NCI-H82 (cell line): Measurements from ENCODE around the gene MBOAT1.

Source experiments
- DNase-seq: peaks from one replicate; lab custom pipeline; 2025; lab: John Stamatoyannopoulos, UW

Gene MBOAT1

DNA sequence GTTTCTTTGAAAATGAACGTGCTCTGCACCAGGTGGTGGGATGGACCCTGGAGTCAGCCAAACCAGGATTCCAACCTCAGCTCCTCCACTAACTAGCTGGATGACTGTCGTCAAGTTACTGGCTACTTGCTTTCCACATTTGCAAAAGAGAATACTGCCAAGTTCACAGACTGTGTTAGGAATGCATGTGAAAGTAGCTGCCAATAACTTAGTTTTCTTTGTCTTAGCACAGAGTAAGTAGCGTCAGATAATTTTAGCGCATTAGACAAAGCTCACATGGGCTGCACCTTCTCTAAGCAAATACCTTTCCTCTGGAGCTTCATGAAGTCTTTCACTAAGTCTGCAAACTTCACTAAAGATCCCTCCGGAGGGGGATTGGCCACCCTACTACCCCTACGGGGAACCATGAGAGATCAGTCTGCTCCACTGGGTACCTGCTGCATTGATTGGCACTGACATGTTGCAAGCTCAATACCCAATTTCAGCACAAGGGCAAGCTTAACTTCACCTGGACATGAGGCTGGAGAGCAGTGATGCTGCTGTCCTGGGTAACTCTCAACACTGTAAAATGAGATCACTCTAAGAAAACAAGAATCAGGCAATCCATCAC, 113.9 kb downstream of the MBOAT1 start:
- no peak for DNase-seq

DNA sequence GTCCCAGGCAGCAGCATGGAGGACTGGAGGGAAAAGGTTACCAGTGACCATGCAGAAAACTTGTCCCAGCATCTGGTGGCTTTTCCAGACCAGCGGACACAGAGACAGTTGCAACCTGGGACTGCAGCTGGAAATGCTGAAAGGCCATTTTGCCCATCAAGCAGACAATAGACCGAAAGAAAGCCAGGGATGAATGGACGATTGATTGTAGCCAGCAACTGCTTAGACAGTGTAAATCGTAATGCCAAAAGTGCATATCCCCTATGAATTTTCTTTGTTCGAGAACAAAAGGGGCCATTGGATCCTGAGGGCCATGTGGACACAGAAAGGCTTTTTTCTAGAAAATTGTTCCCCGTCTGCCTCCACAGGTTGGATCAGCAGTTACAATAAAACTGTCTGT, 115.7 kb downstream of the MBOAT1 start:
- no peak for DNase-seq

DNA sequence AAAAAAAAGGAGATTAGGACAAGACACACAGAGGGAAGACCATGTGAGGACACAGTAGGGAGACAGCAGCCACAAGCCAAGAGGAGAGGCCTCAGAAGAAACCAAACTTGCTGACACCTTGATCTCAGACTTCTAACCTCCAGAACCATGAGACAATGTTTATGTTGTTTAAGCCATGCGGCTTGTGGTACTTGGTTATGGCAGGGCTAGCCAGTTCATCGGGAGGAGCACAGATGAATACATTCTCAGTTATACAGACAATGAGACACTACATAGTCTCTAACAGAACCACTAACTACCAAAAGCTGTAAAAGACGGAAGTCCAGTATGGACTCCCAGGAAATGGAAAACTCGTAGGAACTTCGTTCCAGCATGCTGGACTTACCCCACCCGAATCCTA, 116.8 kb downstream of the MBOAT1 start:
- no peak for DNase-seq

DNA sequence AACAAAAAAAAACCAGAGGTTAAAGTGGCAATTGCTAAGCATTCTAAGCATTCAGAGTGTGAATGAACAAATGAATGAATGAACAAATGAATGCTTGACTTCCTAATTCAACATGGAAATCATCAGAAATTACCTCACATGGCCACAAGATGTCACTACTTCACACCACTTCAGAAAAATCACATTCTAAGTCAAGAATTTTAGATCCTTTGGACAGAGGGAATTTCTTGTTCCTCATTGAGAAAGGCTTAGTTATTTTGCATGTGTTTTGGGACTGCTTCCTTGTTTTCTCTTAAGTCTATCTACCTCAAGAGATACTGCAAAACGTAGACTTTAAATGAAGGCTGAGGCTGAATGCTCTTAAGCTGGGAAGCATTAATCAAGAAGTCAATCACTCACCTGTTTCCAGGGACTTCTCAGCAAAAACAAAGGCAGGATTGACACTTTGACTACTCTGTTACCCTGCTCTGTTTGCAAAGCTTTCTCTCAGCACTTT, 120.2 kb downstream of the MBOAT1 start:
- DNase-seq: peak; percentile 70

DNA sequence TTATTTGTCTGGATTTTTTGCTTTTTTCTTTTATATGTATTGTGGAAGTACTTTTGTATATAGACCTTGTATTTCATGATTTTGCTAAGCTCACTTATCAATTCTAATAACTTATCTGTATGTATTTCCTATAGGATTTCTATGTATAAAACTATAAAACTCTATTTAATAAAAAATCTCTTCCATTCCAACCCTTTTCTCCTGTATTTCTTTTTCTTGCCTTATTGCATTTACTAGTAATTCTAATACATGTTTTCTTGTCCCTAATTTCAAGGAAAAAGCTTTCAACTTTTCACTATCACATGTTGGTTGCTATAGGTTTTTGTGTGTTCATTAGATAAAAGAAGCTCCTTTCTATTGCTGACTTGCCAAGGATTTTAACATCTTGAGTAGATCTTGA, 125.3 kb downstream of the MBOAT1 start:
- DNase-seq: no peak

DNA sequence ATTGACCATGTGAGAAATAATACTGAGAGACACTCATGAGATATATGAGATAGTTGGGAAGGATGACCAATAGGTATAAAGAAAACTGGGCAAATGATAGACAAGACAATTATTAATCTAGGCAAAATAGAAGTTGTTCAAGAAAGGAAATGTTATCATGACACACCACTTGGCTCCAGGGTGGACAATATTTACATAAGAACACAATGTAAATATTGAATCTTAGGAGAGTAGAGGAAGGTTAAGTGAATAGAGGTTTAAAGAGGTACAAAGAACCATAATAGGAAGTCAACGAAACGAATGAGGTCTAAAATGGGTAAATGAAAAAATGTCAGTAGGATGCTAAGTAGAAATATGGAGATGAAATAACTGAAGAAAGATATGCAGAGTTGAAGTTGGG, 126.5 kb downstream of the MBOAT1 start:
- no peak for DNase-seq

DNA sequence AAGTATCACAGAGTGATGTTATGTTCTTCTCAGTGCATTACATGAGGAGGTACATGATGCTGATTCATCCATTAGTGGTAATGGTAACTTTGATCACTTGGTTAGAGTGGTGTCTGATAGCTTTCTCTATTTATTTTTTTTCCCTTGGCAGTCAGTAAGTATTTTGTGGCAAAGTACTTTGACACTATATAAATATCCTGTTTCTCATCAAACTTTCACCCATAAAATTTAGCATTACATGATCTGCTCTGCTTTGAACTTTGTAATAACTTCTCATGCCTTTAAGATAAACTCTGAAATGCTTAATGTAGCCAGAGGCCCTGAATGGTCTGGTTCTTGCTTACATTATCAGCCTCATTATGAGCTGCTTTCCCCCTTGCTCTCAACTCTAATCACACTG, 127.9 kb downstream of the MBOAT1 start:
- DNase-seq: no peak

DNA sequence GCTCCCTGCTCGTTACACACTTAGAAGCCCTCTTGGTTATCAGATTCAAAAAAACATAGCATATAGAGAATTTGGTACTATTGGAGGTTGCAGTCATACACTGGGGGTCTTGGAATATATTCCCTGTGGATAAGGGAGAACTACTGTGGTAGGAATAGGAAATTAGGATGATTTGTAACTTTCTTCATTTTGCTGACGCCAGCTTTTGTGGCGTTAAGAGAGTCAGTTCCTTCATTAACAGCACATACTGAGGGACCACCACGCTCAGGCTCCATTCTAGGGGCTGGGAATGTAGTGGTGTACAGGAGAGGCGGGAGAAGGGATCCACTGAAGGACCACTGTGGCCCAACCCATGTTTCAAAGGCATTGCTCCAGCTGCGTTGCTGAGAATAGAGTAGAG, 140.3 kb downstream of the MBOAT1 start:
- no peak for DNase-seq

DNA sequence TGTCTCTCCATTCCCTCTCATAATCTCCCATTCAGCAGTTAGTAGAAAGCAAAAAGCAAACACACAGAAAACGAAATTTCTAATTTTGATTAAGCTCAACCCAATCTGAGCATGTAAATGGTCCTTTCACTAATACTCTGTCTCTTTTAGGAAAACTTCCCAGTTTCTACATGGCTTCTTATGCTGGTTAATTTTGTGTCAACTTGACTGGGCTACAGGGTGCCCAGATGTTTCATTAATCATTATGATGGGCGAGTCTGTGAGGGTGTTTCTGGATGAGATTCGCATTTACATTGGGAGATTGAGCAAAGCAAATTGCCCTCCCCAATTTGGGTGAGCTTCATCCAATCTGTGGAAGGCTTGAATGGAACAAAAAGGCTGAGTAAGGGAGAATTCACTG, 142.2 kb downstream of the MBOAT1 start:
- no peak for DNase-seq

DNA sequence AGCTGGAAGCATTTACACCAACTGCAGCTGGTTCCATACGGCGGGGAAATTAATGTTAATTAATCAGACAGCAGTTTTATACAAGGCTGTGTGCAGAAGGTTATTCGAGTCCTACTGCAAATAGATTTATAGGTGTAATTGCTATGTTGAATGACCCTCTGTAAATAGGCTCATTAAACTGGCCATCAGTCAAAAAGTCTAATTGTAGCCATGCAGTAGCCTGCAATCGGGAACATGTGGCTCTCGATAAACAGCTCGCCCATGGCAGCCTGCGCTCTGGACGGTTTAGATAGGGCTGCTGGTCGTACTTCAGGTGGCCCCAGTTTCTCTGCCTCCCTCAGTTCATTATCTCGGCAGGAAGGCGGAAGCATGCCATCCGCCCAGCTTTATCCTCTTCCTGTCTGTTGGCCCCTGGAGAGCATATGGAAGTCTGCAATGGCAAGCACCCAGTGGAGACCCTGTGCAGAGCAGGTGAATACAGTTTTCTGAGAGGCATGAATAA, 143.2 kb downstream of the MBOAT1 start:
- no peak for DNase-seq

DNA sequence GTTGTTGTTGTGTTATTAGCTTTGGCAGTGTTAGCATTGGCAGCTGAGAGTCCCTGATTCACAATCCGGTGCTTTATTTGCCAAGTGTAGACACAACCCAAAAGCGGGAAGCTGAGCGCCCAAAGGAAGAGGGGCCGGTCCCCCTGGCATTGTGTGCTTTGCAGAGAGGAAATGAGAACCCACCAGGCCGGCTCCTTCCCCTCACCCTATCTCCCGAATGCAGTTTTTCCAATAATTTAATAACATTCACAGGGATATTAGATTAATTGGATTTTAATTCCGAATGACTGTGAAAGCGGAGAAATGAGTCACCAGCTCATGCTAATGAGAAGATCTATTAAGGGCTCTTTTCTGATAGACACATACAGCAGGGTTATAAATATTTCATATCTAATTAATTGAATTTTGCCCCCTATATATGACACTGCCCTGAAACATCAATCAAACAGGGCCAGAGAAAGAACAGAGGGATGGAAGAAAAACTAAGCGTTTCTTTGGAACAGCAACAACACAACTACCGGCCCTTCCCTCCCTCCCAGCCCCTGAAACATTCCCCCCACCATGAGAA, 143.8 kb downstream of the MBOAT1 start:
- no peak for DNase-seq

DNA sequence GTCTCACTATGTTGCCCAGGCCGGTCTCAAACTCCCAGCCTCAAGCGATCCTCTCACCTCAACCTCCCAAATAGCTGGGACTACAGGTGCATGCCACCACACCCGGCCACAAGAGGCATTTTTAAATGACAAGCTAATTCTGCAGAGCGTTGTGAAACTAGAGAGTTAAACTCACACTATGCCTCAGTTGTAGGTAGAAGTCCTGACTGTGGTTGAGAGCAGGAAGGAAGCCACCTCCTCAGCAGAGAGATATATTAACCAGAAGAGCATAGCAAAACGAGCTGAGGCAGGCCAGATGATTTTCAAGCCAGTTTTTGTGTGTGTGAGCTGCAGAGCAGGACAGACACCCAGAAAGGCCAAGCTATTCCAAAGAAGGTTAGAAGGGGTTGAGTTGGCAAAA, 150.3 kb downstream of the MBOAT1 start:
- DNase-seq: no peak

DNA sequence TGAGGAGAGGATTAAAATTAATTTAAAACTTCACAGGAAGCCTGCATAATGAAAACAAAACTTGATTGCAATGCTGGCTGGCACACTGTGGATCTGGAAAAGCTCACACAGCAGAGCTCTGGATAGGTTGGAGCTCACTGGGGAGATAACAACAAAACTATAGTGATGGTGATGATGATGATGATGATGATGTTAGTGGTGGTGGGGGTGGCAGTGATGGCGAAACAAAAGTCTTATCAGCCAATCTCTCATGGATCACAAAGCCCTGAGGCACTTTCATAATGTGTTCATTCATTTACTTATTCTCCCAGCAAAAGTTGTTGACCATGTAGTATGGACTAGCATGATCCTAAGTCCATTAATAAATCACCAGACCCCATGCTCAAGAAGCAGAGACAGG, 152.0 kb downstream of the MBOAT1 start:
- no peak for DNase-seq

DNA sequence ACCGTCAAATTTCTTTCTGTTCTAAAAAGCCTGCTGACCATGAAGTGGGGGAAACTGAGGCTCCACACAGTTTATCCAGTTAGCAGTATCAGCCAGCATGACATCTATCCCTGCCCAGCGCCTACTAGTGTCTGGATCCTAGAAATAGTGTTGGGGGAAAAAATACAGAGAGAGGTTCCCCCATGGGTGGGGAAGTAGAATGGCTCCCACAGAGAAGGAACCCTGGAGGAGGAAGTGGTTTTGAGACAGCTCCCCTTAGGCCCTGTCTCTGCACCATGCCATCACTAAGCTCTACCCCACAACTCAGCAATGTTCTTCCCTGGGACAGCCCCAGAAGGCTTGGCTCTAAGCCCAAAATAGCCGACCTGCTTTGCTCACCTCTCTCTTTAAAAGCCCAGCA, 153.4 kb downstream of the MBOAT1 start:
- no peak for DNase-seq

DNA sequence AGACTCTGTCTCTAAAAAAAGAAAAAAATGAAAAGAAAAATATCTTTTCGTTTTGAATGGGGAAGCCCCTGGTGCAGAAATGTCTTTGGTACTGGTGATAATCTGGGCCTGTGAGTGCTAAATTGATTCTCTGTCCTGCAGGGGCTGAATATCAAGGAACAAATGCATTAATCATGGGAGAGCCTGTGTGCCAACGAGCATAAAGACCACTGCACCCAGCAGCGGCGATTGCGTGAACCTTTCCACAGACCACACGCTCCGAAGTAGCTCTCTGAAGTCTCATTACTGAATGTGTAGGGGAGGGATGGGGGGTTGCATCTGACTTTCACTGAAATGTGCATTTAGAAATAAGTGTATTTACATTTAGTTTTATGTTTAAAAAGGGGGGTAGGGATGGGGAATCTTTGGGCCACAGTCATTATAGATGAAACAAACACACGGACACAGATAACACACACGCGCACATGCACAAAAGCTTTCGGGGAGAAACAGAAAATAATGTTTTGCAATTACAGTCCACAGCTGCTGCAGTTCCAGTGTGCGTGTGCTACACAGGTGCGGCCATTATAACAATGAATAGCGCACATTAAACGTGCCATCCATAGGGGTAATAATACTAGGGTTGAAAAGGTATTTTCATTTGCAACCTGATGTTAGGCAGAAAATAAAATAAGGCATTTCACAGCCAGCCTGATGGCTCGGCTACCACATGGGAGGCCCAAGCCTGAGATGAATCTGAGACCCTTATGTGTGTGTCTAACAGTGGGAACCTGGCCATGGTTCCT, 154.0 kb downstream of the MBOAT1 start:
- DNase-seq: no peak

DNA sequence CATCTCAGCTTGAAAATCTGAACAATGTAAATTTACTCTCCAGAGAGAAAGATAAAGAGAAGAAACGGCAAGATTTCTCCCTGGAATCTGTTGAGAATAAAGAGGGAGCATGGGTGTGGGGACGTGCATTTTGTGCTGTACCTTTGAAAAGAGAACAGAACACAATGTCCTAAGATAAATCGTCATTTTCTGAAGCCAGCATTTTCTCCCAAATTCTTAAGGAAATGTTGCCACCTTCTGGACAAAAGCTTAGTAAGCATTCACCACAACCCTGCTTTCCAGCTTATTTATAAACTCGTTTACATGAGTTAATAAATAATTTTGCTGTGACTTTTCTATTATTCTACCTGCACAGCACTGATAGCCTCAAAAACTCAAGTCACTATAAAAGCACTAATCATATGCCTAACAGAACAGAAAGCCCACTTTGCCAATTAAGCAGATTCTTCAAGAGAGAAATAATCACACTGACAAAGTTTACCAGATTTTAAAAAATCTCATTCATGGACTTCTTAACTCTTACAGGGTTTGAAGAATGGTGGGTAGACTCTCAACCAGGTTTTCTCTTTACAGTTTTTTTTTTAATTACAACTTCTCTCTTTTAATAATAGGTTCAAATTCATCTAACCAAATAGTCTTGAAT, 155.8 kb downstream of the MBOAT1 start:
- peak; percentile 82 for DNase-seq

DNA sequence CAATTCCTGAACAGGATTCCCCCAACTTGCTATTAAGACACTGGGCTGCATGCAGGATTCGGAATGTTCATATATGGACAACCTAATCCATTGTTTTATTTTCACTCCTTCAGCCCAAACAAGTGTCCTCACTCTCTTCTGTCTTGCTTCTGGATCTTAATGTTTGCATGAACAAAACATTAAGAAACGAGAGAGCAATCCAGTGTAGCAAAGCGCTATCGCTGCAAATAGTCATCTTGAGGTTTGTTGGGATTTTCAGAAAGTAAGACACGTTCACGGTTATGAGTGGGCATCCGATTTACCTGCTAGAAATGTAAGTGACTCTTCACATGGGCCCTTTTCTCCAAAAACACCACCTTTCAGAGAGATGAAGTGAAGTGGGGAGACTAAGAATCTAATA, 156.4 kb downstream of the MBOAT1 start:
- no peak for DNase-seq
